Medulla oblongata (tissue), 1 donor: Measurements from ENCODE around the gene MAP1LC3A.
"Not testable (repeated sequence)": the region's sequence is repeated elsewhere in the genome, so short reads cannot be mapped to it uniquely, and the experiment has no call there.

ENCODE experiments used
- DNase-seq: peaks from one replicate; pipeline ENCODE4 v3.0.0-alpha.2; 2015; ENCODE audit errors: extremely low spot score

The MAP1LC3A gene

GRCh38 chr20:34558320-34559218 is at the start of gene MAP1LC3A:
Gene MAP1LC3A (plus strand): TSS chr20:34558718. CDS start chr20:34558869, 151 bp downstream.
- peak; percentile 95 for DNase-seq

GRCh38 chr20:34510575-34510974 is 47.9 kb upstream of the MAP1LC3A start:
- no peak for DNase-seq

GRCh38 chr20:34511891-34512265 is 46.6 kb upstream of the MAP1LC3A start:
- no peak for DNase-seq

GRCh38 chr20:34512266-34512954 is 46.1 kb upstream of the MAP1LC3A start:
- peak; percentile 74 for DNase-seq

GRCh38 chr20:34512955-34513419 is 45.5 kb upstream of the MAP1LC3A start:
- no peak for DNase-seq

- not testable (repeated sequence) for DNase-seq
Measured at GRCh38 chr20:34514034-34514433, 44.5 kb upstream of the MAP1LC3A start.

GRCh38 chr20:34514897-34515483 is 43.5 kb upstream of the MAP1LC3A start:
- no peak for DNase-seq

GRCh38 chr20:34515484-34516246 is 42.9 kb upstream of the MAP1LC3A start:
- DNase-seq, result no peak

- DNase-seq, result peak; percentile 98
Measured at GRCh38 chr20:34516247-34517113, 42.0 kb upstream of the MAP1LC3A start, which contains the start of gene DYNLRB1. Gene DYNLRB1 (plus strand): TSS chr20:34516422. CDS start chr20:34516459, 37 bp downstream.

GRCh38 chr20:34517114-34517505 is 41.4 kb upstream of the MAP1LC3A start:
- no peak for DNase-seq

- DNase-seq, result not testable (repeated sequence)
Measured at GRCh38 chr20:34518863-34519262, 39.7 kb upstream of the MAP1LC3A start.

- DNase-seq, result not testable (repeated sequence)
Measured at GRCh38 chr20:34519841-34520240, 38.7 kb upstream of the MAP1LC3A start.

GRCh38 chr20:34522969-34523871 is 35.3 kb upstream of the MAP1LC3A start:
- DNase-seq, result peak; percentile 67

GRCh38 chr20:34524426-34524825 is 34.1 kb upstream of the MAP1LC3A start:
- no peak for DNase-seq

GRCh38 chr20:34525342-34525708 is 33.2 kb upstream of the MAP1LC3A start:
- DNase-seq, result no peak

- peak; percentile 63 for DNase-seq
Measured at GRCh38 chr20:34525709-34526416, 32.7 kb upstream of the MAP1LC3A start.

- DNase-seq, result no peak
Measured at GRCh38 chr20:34526466-34526865, 32.1 kb upstream of the MAP1LC3A start.

GRCh38 chr20:34527016-34527415 is 31.5 kb upstream of the MAP1LC3A start:
- no peak for DNase-seq

GRCh38 chr20:34528921-34529297 is 29.6 kb upstream of the MAP1LC3A start:
- peak; percentile 68 for DNase-seq
